H1 (cell line): Measurements from ENCODE around the gene UQCC5. TPM values are rescaled to one million over a fixed set of nuclear protein-coding genes. Genes with fewer than 3 reads are reported as not detected.

Source experiments
- CTCF ChIA-PET: fragments of 300-600 bp; sonication (Branson Sonifier 250); formaldehyde crosslinking; loops from one replicate; lab custom pipeline; 2021; ENCODE audit not compliant: partially characterized antibody; lab: Charles Lee
- POLR2A ChIA-PET: fragments of 300-600 bp; sonication (Branson Sonifier 250); formaldehyde crosslinking; loops from one replicate; lab custom pipeline; 2021; ENCODE audit warnings: inconsistent platforms; ENCODE audit not compliant: partially characterized antibody; lab: Charles Lee
- DNase-seq, 2 experiments: peaks; one replicate each; pipeline versions ENCODE4 v3.0.0 to v3.0.0-alpha.2; 2010 to 2022; ENCODE audit warnings: low spot score in 2 of 2, low read depth in 1 of 2, mixed read lengths in 1 of 2
- FAIRE-seq: peaks from 2 replicates; lab custom pipeline; 2011; peaks lifted over from hg19 to GRCh38; lab: Jason Lieb, UNC
- H2AFZ ChIP-seq: 2 replicates; pipeline ENCODE4 v1.8.1; 2012; ENCODE audit warnings: low read length, inconsistent platforms
- H2AK5ac ChIP-seq: 2 replicates; pipeline ENCODE4 v1.6.1; 2013; ENCODE audit warnings: low read depth, low read length
- H2BK120ac ChIP-seq: replicated peaks from 2 replicates; pipeline ENCODE3; 2013; ENCODE audit warnings: low read depth, low read length, inconsistent platforms
- H2BK12ac ChIP-seq: 2 replicates; pipeline ENCODE4 v1.6.1; 2013; ENCODE audit warnings: low read depth, low read length
- H2BK15ac ChIP-seq: 2 replicates; pipeline ENCODE4 v1.6.1; 2013; ENCODE audit warnings: low read length
- H2BK20ac ChIP-seq: 2 replicates; pipeline ENCODE4 v1.6.1; 2013; ENCODE audit warnings: low read length
- H2BK5ac ChIP-seq: 2 replicates; pipeline ENCODE4 v1.6.1; 2013; ENCODE audit warnings: low read depth, low read length
- H3K14ac ChIP-seq: 2 replicates; pipeline ENCODE4 v1.6.1; 2013; ENCODE audit warnings: inconsistent platforms; ENCODE audit not compliant: insufficient read length
- H3K18ac ChIP-seq: 2 replicates; pipeline ENCODE4 v1.6.1; 2013; ENCODE audit warnings: low read length; ENCODE audit errors: extremely low read depth
- H3K23ac ChIP-seq: 2 replicates; pipeline ENCODE4 v1.6.1; 2013; ENCODE audit warnings: inconsistent platforms; ENCODE audit not compliant: insufficient read length
- H3K23me2 ChIP-seq: 2 replicates; pipeline ENCODE4 v1.6.1; 2013; ENCODE audit warnings: low read depth, low read length
- H3K27ac ChIP-seq: 2 replicates; pipeline ENCODE4 v1.6.1; 2011; ENCODE audit warnings: low read depth, low read length, inconsistent platforms
- H3K27me3 ChIP-seq, 4 experiments: replicated peaks in 1 of 4; 1 replicate in 1 of 4; 2 replicates in 3 of 4; pipeline versions ENCODE4 v1.6.1 to v1.8.1; 2011 to 2013; ENCODE audit warnings: low read length in 3 of 4, mild to moderate bottlenecking in 3 of 4, inconsistent platforms in 2 of 4, mixed read lengths in 2 of 4, moderate library complexity in 1 of 4; ENCODE audit not compliant: control insufficient read depth in 3 of 4, insufficient read depth in 3 of 4; ENCODE audit errors: extremely low read depth in 1 of 4
- H3K36me3 ChIP-seq, 4 experiments: 2 replicates each; pipeline versions ENCODE4 v1.6.1 to v1.8.1; 2011 to 2013; ENCODE audit warnings: mild to moderate bottlenecking in 4 of 4, low read length in 3 of 4, moderate library complexity in 2 of 4, control low read depth in 1 of 4, inconsistent platforms in 1 of 4; ENCODE audit not compliant: insufficient read depth in 4 of 4, control insufficient read depth in 2 of 4
- H3K4ac ChIP-seq: replicated peaks from 2 replicates; pipeline ENCODE3; 2013; ENCODE audit warnings: low read length, low read depth, mixed read lengths, inconsistent platforms; ENCODE audit not compliant: insufficient read length
- H3K4me1 ChIP-seq, 4 experiments: replicated peaks in 1 of 4; 1 replicate in 1 of 4; 2 replicates in 3 of 4; pipeline versions ENCODE4 v1.6.1 to v1.8.1; 2011 to 2013; ENCODE audit warnings: low read length in 3 of 4, inconsistent platforms in 2 of 4, mixed read lengths in 1 of 4; ENCODE audit not compliant: insufficient read depth in 4 of 4, control insufficient read depth in 3 of 4
- H3K4me2 ChIP-seq, 2 experiments: 2 replicates each; pipeline versions ENCODE4 v1.6.1 to v1.8.1; 2011 to 2013; ENCODE audit warnings: low read depth in 2 of 2, low read length in 2 of 2, control low read depth in 1 of 2, inconsistent platforms in 1 of 2, mild to moderate bottlenecking in 1 of 2; ENCODE audit not compliant: insufficient read depth in 1 of 2
- H3K4me3 ChIP-seq, 4 experiments: fragments of 200-600, 300-600 bp in 1 of 4; sonication (generic), shearing (Covaris generic), sonication (Bioruptor Twin) in 1 of 4; 2 replicates each; pipeline versions ENCODE4 v1.5.1 to v1.8.1; 2011 to 2016; ENCODE audit warnings: low read length in 4 of 4, low read depth in 3 of 4, control low read depth in 2 of 4, inconsistent platforms in 2 of 4, mild to moderate bottlenecking in 2 of 4, mixed read lengths in 1 of 4, moderate library complexity in 1 of 4; ENCODE audit not compliant: insufficient read depth in 2 of 4; ENCODE audit errors: extremely low read depth in 1 of 4
- H3K56ac ChIP-seq: replicated peaks from 2 replicates; pipeline ENCODE3; 2013; ENCODE audit warnings: low read depth, mild to moderate bottlenecking, mixed read lengths, low read length, inconsistent platforms; ENCODE audit not compliant: insufficient read length
- H3K79me1 ChIP-seq: 2 replicates; pipeline ENCODE4 v1.6.1; 2013; ENCODE audit warnings: low read depth, low read length, control low read depth
- H3K79me2 ChIP-seq, 2 experiments: 2 replicates each; pipeline versions ENCODE4 v1.6.1 to v1.8.1; 2012 to 2013; ENCODE audit warnings: low read length in 2 of 2, mild to moderate bottlenecking in 2 of 2, inconsistent platforms in 1 of 2; ENCODE audit not compliant: insufficient read depth in 2 of 2, control insufficient read depth in 1 of 2
- H3K9ac ChIP-seq, 4 experiments: replicated peaks in 1 of 4; 1 replicate in 1 of 4; 2 replicates in 3 of 4; pipeline versions ENCODE4 v1.6.1 to v1.8.1; 2011 to 2013; ENCODE audit warnings: low read depth in 3 of 4, low read length in 3 of 4, control low read depth in 2 of 4, mild to moderate bottlenecking in 2 of 4, moderate library complexity in 2 of 4, inconsistent platforms in 1 of 4; ENCODE audit errors: extremely low read depth in 1 of 4
- H3K9me3 ChIP-seq, 2 experiments: 2 replicates each; pipeline versions ENCODE4 v1.6.1 to v1.8.1; 2012 to 2013; ENCODE audit warnings: mild to moderate bottlenecking in 2 of 2, moderate library complexity in 2 of 2, control low read depth in 1 of 2, inconsistent platforms in 1 of 2, low read depth in 1 of 2, low read length in 1 of 2, mixed read lengths in 1 of 2; ENCODE audit not compliant: insufficient read depth in 2 of 2
- H4K20me1 ChIP-seq, 2 experiments: replicated peaks in 1 of 2; 2 replicates each; pipeline versions ENCODE3 to v1.8.1; 2011 to 2013; ENCODE audit warnings: inconsistent platforms in 2 of 2, low read length in 2 of 2, mild to moderate bottlenecking in 1 of 2; ENCODE audit not compliant: insufficient read depth in 2 of 2, control insufficient read depth in 1 of 2
- H4K5ac ChIP-seq: 2 replicates; pipeline ENCODE4 v1.6.1; 2013; ENCODE audit warnings: low read length, low read depth, mixed read lengths, inconsistent platforms; ENCODE audit not compliant: insufficient read length
- H4K8ac ChIP-seq: 2 replicates; pipeline ENCODE4 v1.8.0; 2013; ENCODE audit warnings: mild to moderate bottlenecking, moderate library complexity, low read length, inconsistent platforms; ENCODE audit not compliant: insufficient read depth; ENCODE audit errors: extremely low read depth
- H4K91ac ChIP-seq: replicated peaks from 2 replicates; pipeline ENCODE3; 2013; ENCODE audit warnings: low read length, mixed read lengths, inconsistent platforms; ENCODE audit not compliant: insufficient read length
- CEBPB ChIP-seq: IDR thresholded peaks from 2 replicates; pipeline ENCODE4 v1.6.1; 2012; ENCODE audit warnings: low read depth, low read length
- CHD1 ChIP-seq: IDR thresholded peaks from 2 replicates; pipeline ENCODE4 v1.6.1; 2012; ENCODE audit warnings: low read depth, low read length, improper control_type of control experiment
- CTBP2 ChIP-seq: IDR thresholded peaks from 2 replicates; pipeline ENCODE4 v1.7.0; 2011; ENCODE audit warnings: borderline replicate concordance, mild to moderate bottlenecking, moderate library complexity, mixed read lengths, low read length; ENCODE audit not compliant: insufficient read depth, insufficient read length
- E2F6 ChIP-seq: IDR thresholded peaks from 2 replicates; pipeline ENCODE4 v1.6.1; 2012; ENCODE audit warnings: inconsistent platforms
- FOSL1 ChIP-seq: IDR thresholded peaks from 2 replicates; pipeline ENCODE4 v1.6.1; 2011; ENCODE audit warnings: mild to moderate bottlenecking, low read depth, low read length, moderate library complexity; ENCODE audit not compliant: insufficient read depth
- KDM1A ChIP-seq: fragments of 200-600, 300-600 bp; sonication (generic); IDR thresholded peaks from 2 replicates; pipeline ENCODE4 v1.7.1; 2016; ENCODE audit warnings: mild to moderate bottlenecking, low read length, borderline replicate concordance
- NANOG ChIP-seq: IDR thresholded peaks from 2 replicates; pipeline ENCODE4 v1.6.1; 2011; ENCODE audit warnings: low read length, low read depth, mild to moderate bottlenecking, inconsistent platforms; ENCODE audit not compliant: insufficient read depth, poor library complexity, severe bottlenecking
- RAD21 ChIP-seq, 2 experiments: IDR thresholded peaks in 1 of 2; conservative IDR thresholded peaks in 1 of 2; 2 replicates each; pipeline ENCODE4 v1.6.1; 2011; ENCODE audit warnings: low read depth in 2 of 2, low read length in 2 of 2, improper control_type of control experiment in 1 of 2, inconsistent platforms in 1 of 2, mild to moderate bottlenecking in 1 of 2, moderate library complexity in 1 of 2
- RBBP5 ChIP-seq: IDR thresholded peaks from 2 replicates; pipeline ENCODE4 v1.7.1; 2012; ENCODE audit warnings: low read depth, mild to moderate bottlenecking, inconsistent platforms, low read length, moderate library complexity, borderline replicate concordance
- SIX5 ChIP-seq: IDR thresholded peaks from 2 replicates; pipeline ENCODE4 v1.6.1; 2011; ENCODE audit warnings: mild to moderate bottlenecking, low read depth, low read length
- SUZ12 ChIP-seq: fragments of 200-600 bp; sonication (generic); IDR thresholded peaks from 2 replicates; pipeline ENCODE4 v1.6.1; 2012; ENCODE audit warnings: mild to moderate bottlenecking, inconsistent platforms, low read length, moderate library complexity, mixed read lengths
- WGBS, 2 experiments: shearing (Covaris generic) in 1 of 2; methylation state at CpG; one replicate each; pipeline versions ENCODE4 v1.1.6 to v1.1.7; 2013 to 2015; ENCODE audit warnings: low lambda C conversion rate in 2 of 2, mixed read lengths in 2 of 2, inconsistent platforms in 1 of 2, low coverage in 1 of 2, missing lambda C conversion rate in 1 of 2; ENCODE audit not compliant: insufficient replicate concordance in 2 of 2, insufficient coverage in 1 of 2, insufficient read length in 1 of 2; ENCODE audit errors: extremely low coverage in 1 of 2, missing lambda C conversion rate in 1 of 2; 5-methylcytosine and 5-hydroxymethylcytosine counted together
- polyA plus RNA-seq, 7 experiments: library from polyadenylated mRNA; depleted of rRNA in 3 of 7; stranded (reverse) in 5 of 7; unstranded in 2 of 7; fragments of >200 nt in 5 of 7; fragments of 200-250 nt in 2 of 7; gene quantifications; 1 replicate in 5 of 7; 2 replicates in 1 of 7; 4 replicates in 1 of 7; pipeline versions ENCODE4 v1.2.1 to v1.2.3, GENCODE V29; 2011 to 2013; ENCODE audit warnings: missing spikeins in 2 of 7, mixed read lengths in 2 of 7
- total RNA-seq: library from RNA; stranded (reverse); fragmentation: NEBNext Ultra II Directional; extraction: Animal tissue kit (Norgen Biotek cat#: 25700); gene quantifications from 2 replicates; pipeline ENCODE4 v1.2.1, GENCODE V29; 2021
- TF ChIP-seq, protein P1 (sequence below): IDR thresholded peaks from 2 replicates; pipeline ENCODE4 v1.6.1; 2011; ENCODE audit warnings: low read depth, mild to moderate bottlenecking, low read length; ENCODE audit not compliant: insufficient read depth

The UQCC5 gene
- total and polyA plus RNA-seq, 2 of the 8 experiments (the other 6 are each of a cell fraction or from before 2014, with no cell fraction given): 35.0 to 37.7 TPM

DNA sequence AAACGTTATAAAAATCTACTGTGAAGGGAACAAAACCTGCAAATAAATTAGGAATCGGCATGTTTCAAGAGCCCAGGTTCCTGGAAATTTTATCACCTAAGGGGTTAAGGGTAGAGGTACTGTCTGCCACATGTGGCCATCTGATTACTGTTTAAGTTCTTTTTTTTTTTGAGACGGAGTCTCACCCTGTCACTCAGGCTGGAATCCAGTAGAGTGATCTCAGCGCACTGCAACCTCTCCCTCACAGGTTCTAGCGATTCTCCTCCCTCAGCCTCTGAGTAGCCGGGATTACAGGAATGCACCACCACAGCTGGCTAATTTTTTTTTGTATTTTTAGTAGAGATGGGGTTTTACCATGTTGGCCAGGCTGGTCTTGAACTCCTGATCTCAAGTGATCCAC, 35.8 kb downstream of the UQCC5 start:
- H3K4me3 ChIP-seq: no peak overlapping the region
- no peak overlapping the region for H2BK5ac ChIP-seq
- 73% methylated on average over 6 of the region's 6 CpGs; no CpG with 5 or more reads in 1 of the 2 experiments for WGBS, 2 experiments
- H3K18ac ChIP-seq: no peak overlapping the region
- no peaks in the 10 kb centered on the region for H3K23me2 ChIP-seq
- CTCF ChIA-PET: interaction anchor here (0.6 kb wide), 1 partner anchor 110 kb away, joined by 4 read pairs; no protein-coding TSS in a partner anchor
- no peaks in the 10 kb centered on the region for H3K79me1 ChIP-seq
- no peaks in the 10 kb centered on the region for H4K20me1 ChIP-seq
- no peaks in the 10 kb centered on the region for H3K79me2 ChIP-seq
- FAIRE-seq (no peak), DNase-seq (no peak)
- H2AFZ ChIP-seq: no peak overlapping the region
- no peaks in the 10 kb centered on the region for H3K27me3 ChIP-seq
- H3K4ac ChIP-seq: no peak overlapping the region
- no peak overlapping the region for H3K23ac ChIP-seq
- H3K36me3 ChIP-seq: peaks cover 0 to 10% (median 1%) of the 10 kb centered on the region in 4 experiments; a peak in 4 of 8 replicates
- no peak overlapping the region for H2BK15ac ChIP-seq
- H2BK12ac ChIP-seq: no peak overlapping the region
- H3K9ac ChIP-seq: no peak overlapping the region
- no peak overlapping the region for H4K91ac ChIP-seq
- no peak overlapping the region for H2AK5ac ChIP-seq
- H3K14ac ChIP-seq: no peak overlapping the region
- no peaks in the 10 kb centered on the region for H3K4me1 ChIP-seq
- H2BK120ac ChIP-seq: no peak overlapping the region
- H2BK20ac ChIP-seq: no peak overlapping the region
- H3K27ac ChIP-seq: no peak overlapping the region
- no peak overlapping the region for H4K8ac ChIP-seq
- POLR2A ChIA-PET: interaction anchor here (0.6 kb wide), 1 partner anchor 526 kb away, joined by 3 read pairs; no protein-coding TSS in a partner anchor
- no peak overlapping the region for H3K56ac ChIP-seq
- H3K9me3 ChIP-seq: no peaks in the 10 kb centered on the region
- no peak overlapping the region for H4K5ac ChIP-seq
- H3K4me2 ChIP-seq: no peak overlapping the region
- no peak for TF ChIP-seq RBBP5
- TF ChIP-seq NANOG: no peak
- TF ChIP-seq CHD1: no peak
- TF ChIP-seq RAD21 (IDR thresholded peaks at IDR 0.05 in 1 of 2, conservative IDR thresholded peaks at IDR 0.05 in 1 of 2; ENCODE audit: low read depth in 2 of 2, low read length in 2 of 2): no peak
- no peak for TF ChIP-seq CTBP2
- no peak for TF ChIP-seq FOSL1
- no peak for TF ChIP-seq SUZ12
- TF ChIP-seq SIX5: no peak
- TF ChIP-seq CEBPB: no peak
- TF ChIP-seq KDM1A: no peak
- TF ChIP-seq, protein P1, sequence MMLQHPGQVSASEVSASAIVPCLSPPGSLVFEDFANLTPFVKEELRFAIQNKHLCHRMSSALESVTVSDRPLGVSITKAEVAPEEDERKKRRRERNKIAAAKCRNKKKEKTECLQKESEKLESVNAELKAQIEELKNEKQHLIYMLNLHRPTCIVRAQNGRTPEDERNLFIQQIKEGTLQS: no peak
- TF ChIP-seq E2F6: no peak
